Measurements from ENCODE around the gene CAP2.

- TF ChIP-seq POLR2A (IDR thresholded peaks at IDR 0.05) (no peak), CTCF (IDR thresholded peaks at IDR 0.05) (no peak)
Measured at GRCh38 chr6:17485946-17486345, 92.6 kb downstream of the CAP2 start.

Data from testis (tissue), 2 donors.